HepG2 (cell line): Measurements from ENCODE around the gene MAP2K1. TPM values are rescaled to one million over a fixed set of nuclear protein-coding genes. Genes with fewer than 3 reads are reported as not detected.
A peak's percentile ranks its signal among the peaks of the same experiment; 100 is the strongest.

Source experiments
- BRD4 ChIP-seq: sonication (generic); formaldehyde crosslinking; IDR thresholded peaks from 2 replicates; pipeline ENCODE4 v1.4.0; 2020; ENCODE audit warnings: missing genetic modification reagents
- FOXK1 ChIP-seq: sonication (generic); formaldehyde crosslinking; IDR thresholded peaks from 2 replicates; pipeline ENCODE4 v1.4.0; 2020; ENCODE audit warnings: low read depth, missing genetic modification reagents, borderline replicate concordance
- HNF4G ChIP-seq, 2 experiments: sonication (generic) in 1 of 2; formaldehyde crosslinking in 1 of 2; IDR thresholded peaks; 2 replicates each; pipeline versions ENCODE4 v1.4.0 to v1.6.1; 2011 to 2020; ENCODE audit warnings: borderline replicate concordance in 2 of 2, low read depth in 2 of 2, mild to moderate bottlenecking in 2 of 2, low read length in 1 of 2, missing genetic modification reagents in 1 of 2, moderate library complexity in 1 of 2
- HNRNPK ChIP-seq: fragments of 200-400 bp; formaldehyde crosslinking; IDR thresholded peaks from 2 replicates; pipeline ENCODE4 v1.6.1; 2018; ENCODE audit warnings: low read length, low read depth, moderate library complexity, mild to moderate bottlenecking; ENCODE audit not compliant: poor library complexity, severe bottlenecking
- HOXA7 ChIP-seq: sonication (generic); formaldehyde crosslinking; IDR thresholded peaks from 2 replicates; pipeline ENCODE4 v1.8.1; 2022; ENCODE audit warnings: mild to moderate bottlenecking, missing genetic modification reagents, moderate library complexity
- KDM4B ChIP-seq: sonication (generic); formaldehyde crosslinking; IDR thresholded peaks from 2 replicates; pipeline ENCODE4 v1.4.0; 2020; ENCODE audit warnings: missing genetic modification reagents
- KLF16 ChIP-seq, 2 experiments: sonication (generic) in 1 of 2; formaldehyde crosslinking in 1 of 2; IDR thresholded peaks; 2 replicates each; pipeline versions ENCODE4 v1.6.1 to v1.8.0; 2016 to 2023; ENCODE audit warnings: missing genetic modification reagents in 2 of 2, missing compliant biosample characterization in 1 of 2
- MAZ ChIP-seq, 2 experiments: sonication (generic) in 1 of 2; formaldehyde crosslinking in 1 of 2; IDR thresholded peaks; 2 replicates each; pipeline versions ENCODE4 v1.5.0 to v1.6.1; 2012 to 2020; ENCODE audit warnings: low read depth in 2 of 2, mild to moderate bottlenecking in 2 of 2, borderline replicate concordance in 1 of 2, improper control_type of control experiment in 1 of 2, low read length in 1 of 2, missing genetic modification reagents in 1 of 2, moderate library complexity in 1 of 2
- MEIS2 ChIP-seq: sonication (generic); formaldehyde crosslinking; IDR thresholded peaks from 2 replicates; pipeline ENCODE4 v1.9.0; 2021; ENCODE audit warnings: mild to moderate bottlenecking, missing genetic modification reagents
- MIXL1 ChIP-seq: IDR thresholded peaks from 2 replicates; pipeline ENCODE4 v1.6.1; 2016
- NFYC ChIP-seq: IDR thresholded peaks from 2 replicates; pipeline ENCODE4 v1.6.1; 2016; ENCODE audit warnings: missing genetic modification reagents, missing compliant biosample characterization
- NR2F6 ChIP-seq, 2 experiments: IDR thresholded peaks; 2 replicates each; pipeline ENCODE4 v1.6.1; 2016; ENCODE audit warnings: antibody characterized with exemption in 1 of 2, mild to moderate bottlenecking in 1 of 2
- POLR2AphosphoS5 ChIP-seq: IDR thresholded peaks from 2 replicates; pipeline ENCODE4 v1.6.1; 2012; ENCODE audit warnings: low read depth, low read length
- RFX5 ChIP-seq: IDR thresholded peaks from 2 replicates; pipeline ENCODE4 v1.6.1; 2011; ENCODE audit warnings: low read depth, low read length, improper control_type of control experiment
- SRSF4 ChIP-seq: fragments of 200-400 bp; formaldehyde crosslinking; IDR thresholded peaks from one replicate; pipeline ENCODE4 v1.6.1; 2018; ENCODE audit warnings: mild to moderate bottlenecking, low read depth, low read length, moderate library complexity; ENCODE audit not compliant: poor library complexity, severe bottlenecking
- U2AF1 ChIP-seq: fragments of 200-400 bp; formaldehyde crosslinking; optimal IDR thresholded peaks from 2 replicates; pipeline ENCODE3; 2017; ENCODE audit warnings: mild to moderate bottlenecking, low read depth, low read length
- ZC3H4 ChIP-seq: sonication (generic); formaldehyde crosslinking; IDR thresholded peaks from 2 replicates; pipeline ENCODE4 v1.4.0; 2020; ENCODE audit warnings: missing genetic modification reagents, borderline replicate concordance
- ZNF317 ChIP-seq: sonication (generic); formaldehyde crosslinking; IDR thresholded peaks from 2 replicates; pipeline ENCODE4 v1.5.0; 2020; ENCODE audit warnings: mild to moderate bottlenecking, missing genetic modification reagents
- ZNF34 ChIP-seq: sonication (generic); formaldehyde crosslinking; IDR thresholded peaks from 2 replicates; pipeline ENCODE4 v1.4.0; 2020; ENCODE audit warnings: mild to moderate bottlenecking, missing genetic modification reagents, borderline replicate concordance
- ZNF839 ChIP-seq: sonication (generic); formaldehyde crosslinking; IDR thresholded peaks from 2 replicates; pipeline ENCODE4 v1.4.0; 2020; ENCODE audit warnings: missing genetic modification reagents, mild to moderate bottlenecking, borderline replicate concordance
- polyA plus RNA-seq, 8 experiments: library from polyadenylated mRNA; depleted of rRNA in 3 of 8; stranded (reverse) in 7 of 8; unstranded in 1 of 8; fragments of >200 nt; fragmentation: Illumina TruSeq in 4 of 8; extraction: Trizol in 4 of 8; gene quantifications; 2 replicates each; pipeline versions ENCODE4 v1.2.1 to v1.2.3, GENCODE V29; 2011 to 2016; ENCODE audit warnings: low read depth in 4 of 8, missing spikeins in 1 of 8, mixed read lengths in 1 of 8; ENCODE audit not compliant: insufficient read depth in 1 of 8
- total RNA-seq, 5 experiments: library from RNA; depleted of rRNA; stranded (reverse); fragments of >200 nt; fragmentation: Illumina TruSeq; extraction: Trizol; gene quantifications; 2 replicates each; pipeline ENCODE4 v1.2.3, GENCODE V29; 2016; ENCODE audit warnings: low read depth in 1 of 5
- TF ChIP-seq, protein P1 (sequence below): sonication (generic); formaldehyde crosslinking; IDR thresholded peaks from 2 replicates; pipeline ENCODE4 v1.8.1; 2023; ENCODE audit warnings: missing genetic modification reagents, mild to moderate bottlenecking, borderline replicate concordance
- TF ChIP-seq, protein P2 (sequence below): sonication (generic); formaldehyde crosslinking; IDR thresholded peaks from 2 replicates; pipeline ENCODE4 v1.4.0; 2020; ENCODE audit warnings: missing genetic modification reagents
- TF ChIP-seq, protein P3 (sequence below): IDR thresholded peaks from 2 replicates; pipeline ENCODE4 v1.6.1; 2016; ENCODE audit warnings: mild to moderate bottlenecking
- TF ChIP-seq, protein P4 (sequence below): sonication (generic); formaldehyde crosslinking; IDR thresholded peaks from 2 replicates; pipeline ENCODE4 v1.8.1; 2023; ENCODE audit warnings: mild to moderate bottlenecking, moderate library complexity, missing genetic modification reagents

Gene MAP2K1
- total and polyA plus RNA-seq, 2 of the 13 experiments (the other 11 are each of a cell fraction or from before 2014, with no cell fraction given), result 24.1 to 49.2 TPM

DNA sequence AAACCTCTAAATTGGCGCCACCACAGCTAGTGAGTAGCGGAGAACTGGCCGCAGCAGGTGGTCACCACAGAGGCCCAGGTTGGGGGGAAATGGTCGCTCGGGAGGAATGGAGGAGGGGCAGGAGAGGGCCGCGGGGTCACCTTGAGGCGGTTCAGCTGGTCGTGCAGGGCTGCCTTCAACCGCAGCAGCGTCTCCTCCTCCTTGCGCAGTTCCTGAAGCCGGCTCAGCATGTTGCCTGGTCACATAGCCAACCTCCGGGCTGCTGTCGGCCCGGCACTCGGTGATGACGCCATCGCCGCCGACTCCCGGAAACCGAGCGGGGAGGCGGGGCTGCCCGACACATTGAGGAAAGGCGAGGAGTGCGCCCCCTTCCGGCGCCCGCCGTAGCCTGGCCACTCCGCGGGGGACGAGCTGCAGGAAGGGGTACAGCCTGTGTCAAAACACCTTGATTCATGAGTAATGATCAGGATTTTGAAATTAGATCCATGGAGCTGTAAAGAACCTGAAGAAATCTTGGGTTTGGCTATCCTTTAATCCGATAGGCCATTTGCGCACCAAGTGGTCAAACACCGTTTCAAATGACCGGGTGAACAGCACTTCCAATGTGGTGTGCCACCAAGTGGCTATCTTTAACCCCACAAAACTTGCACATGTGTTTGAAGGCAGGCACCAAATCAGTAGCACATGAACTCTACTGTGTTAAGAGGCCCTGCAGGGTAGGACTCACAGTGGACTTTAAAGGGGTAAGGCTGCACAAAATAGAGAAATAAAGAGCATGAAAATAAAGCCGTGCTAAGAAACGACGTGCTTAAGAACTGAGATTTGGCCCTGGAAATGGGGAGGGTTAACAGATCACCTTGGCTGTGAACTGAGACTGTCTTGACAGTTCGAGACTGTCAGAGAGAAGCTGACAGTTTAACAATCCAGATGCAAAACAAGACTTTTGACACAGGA, 111.1 kb downstream of the MAP2K1 start, which contains the start of gene SNAPC5 (continued):
- TF ChIP-seq ZNF34 (CRISPR knock-in tag) (peak; percentile 71; the same call in 1 of the 2 replicates), MEIS2 (CRISPR knock-in tag) (peak; percentile 59; the same call in 1 of the 2 replicates), ZNF317 (CRISPR knock-in tag) (peak; percentile 57), ZC3H4 (CRISPR knock-in tag) (peak; percentile 98), RFX5 (no peak), HOXA7 (CRISPR knock-in tag) (no peak), U2AF1 (peak; percentile 38), KDM4B (CRISPR knock-in tag) (0 out of 2 replicates have a peak, but pooled peaks have one; percentile 59), ZNF839 (CRISPR knock-in tag) (no peak; the same call in 1 of the 2 replicates), NFYC (peak; percentile 47), POLR2AphosphoS5 (peak; percentile 69; the same call in 1 of the 2 replicates), KLF16 (CRISPR knock-in tag; IDR thresholded peaks at IDR 0.05) (peak in 1 of 2 experiments; percentile 60; a peak in 1 of 4 replicates), HNF4G (IDR thresholded peaks at IDR 0.05; ENCODE audit: borderline replicate concordance, low read depth, low read length) (no peak), HNF4G (CRISPR knock-in tag; IDR thresholded peaks at IDR 0.05; ENCODE audit: borderline replicate concordance, low read depth) (peak; percentile 61; the same call in 1 of the 2 replicates), MIXL1 (no peak), SRSF4 (peak; percentile 29), BRD4 (peak; percentile 34; the same call in 1 of the 2 replicates), HNRNPK (peak; percentile 77), NR2F6 (IDR thresholded peaks at IDR 0.05) (no peak), NR2F6 (CRISPR knock-in tag; IDR thresholded peaks at IDR 0.05) (no peak), MAZ (IDR thresholded peaks at IDR 0.05; ENCODE audit: borderline replicate concordance, low read depth, low read length) (peak; percentile 74), MAZ (CRISPR knock-in tag; IDR thresholded peaks at IDR 0.05; ENCODE audit: low read depth) (peak; percentile 91), FOXK1 (CRISPR knock-in tag) (peak; percentile 91)
- TF ChIP-seq, protein P1, sequence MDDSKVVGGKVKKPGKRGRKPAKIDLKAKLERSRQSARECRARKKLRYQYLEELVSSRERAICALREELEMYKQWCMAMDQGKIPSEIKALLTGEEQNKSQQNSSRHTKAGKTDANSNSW (CRISPR knock-in tag), result no peak
- TF ChIP-seq, protein P2, sequence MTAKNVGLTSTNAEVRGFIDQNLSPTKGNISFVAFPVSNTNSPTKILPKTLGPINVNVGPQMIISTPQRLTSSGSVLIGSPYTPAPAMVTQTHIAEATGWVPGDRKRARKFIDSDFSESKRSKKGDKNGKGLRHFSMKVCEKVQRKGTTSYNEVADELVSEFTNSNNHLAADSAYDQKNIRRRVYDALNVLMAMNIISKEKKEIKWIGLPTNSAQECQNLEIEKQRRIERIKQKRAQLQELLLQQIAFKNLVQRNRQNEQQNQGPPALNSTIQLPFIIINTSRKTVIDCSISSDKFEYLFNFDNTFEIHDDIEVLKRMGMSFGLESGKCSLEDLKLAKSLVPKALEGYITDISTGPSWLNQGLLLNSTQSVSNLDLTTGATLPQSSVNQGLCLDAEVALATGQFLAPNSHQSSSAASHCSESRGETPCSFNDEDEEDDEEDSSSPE (CRISPR knock-in tag), result 0 out of 2 replicates have a peak, but pooled peaks have one; percentile 20
- TF ChIP-seq, protein P3, sequence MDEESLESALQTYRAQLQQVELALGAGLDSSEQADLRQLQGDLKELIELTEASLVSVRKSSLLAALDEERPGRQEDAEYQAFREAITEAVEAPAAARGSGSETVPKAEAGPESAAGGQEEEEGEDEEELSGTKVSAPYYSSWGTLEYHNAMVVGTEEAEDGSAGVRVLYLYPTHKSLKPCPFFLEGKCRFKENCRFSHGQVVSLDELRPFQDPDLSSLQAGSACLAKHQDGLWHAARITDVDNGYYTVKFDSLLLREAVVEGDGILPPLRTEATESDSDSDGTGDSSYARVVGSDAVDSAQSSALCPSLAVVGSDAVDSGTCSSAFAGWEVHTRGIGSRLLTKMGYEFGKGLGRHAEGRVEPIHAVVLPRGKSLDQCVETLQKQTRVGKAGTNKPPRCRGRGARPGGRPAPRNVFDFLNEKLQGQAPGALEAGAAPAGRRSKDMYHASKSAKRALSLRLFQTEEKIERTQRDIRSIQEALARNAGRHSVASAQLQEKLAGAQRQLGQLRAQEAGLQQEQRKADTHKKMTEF, result peak; percentile 95
- TF ChIP-seq, protein P4, sequence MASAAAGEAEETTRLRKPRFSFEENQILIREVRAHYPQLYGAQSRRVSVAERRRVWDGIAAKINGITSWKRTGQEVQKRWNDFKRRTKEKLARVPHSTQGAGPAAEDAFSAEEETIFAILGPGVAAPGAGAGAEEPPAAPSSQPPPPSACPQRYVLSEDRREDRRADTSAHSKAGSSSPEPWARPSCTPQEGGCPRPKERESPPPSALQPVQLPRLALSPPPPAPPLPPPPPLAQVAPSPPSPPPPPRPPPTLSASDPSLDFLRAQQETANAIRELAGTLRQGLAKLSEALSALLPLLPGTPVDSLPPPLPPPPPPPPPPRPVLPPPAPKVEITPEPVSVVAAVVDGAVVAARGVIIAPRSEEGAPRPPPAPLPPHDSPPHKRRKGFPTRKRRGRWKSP, result peak; percentile 71; the same call in 1 of the 2 replicates
